GM04504 (cell line): ENCODE results near the gene PLXNA1.

ENCODE experiments used
- DNase-seq: peaks from one replicate; pipeline ENCODE4 v3.0.0-alpha.2; 2012; ENCODE audit warnings: low read depth

PLXNA1 gene

GRCh38 chr3:126968391-126969390 is 14.2 kb upstream of the PLXNA1 start:
- DNase-seq: no peak

DNA sequence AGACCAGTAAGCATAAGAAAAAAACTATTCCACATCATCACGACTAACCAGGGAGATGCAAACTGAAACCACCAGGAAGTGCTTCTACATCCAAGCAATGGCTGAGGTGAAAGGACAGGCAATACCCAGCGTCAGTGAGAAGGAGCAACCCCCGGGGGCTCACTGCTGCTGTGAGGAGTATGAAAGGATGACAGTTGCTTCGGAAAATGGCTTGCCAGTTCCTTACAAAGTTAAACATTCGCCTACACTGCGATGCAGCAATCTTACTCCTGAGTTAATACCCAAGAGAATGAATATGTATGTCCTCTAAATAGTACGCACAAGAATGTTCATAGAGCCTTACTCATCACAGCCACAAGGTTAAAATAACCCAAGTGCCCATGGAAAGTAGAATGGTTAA is 13.3 kb upstream of the PLXNA1 start:
- no peak for DNase-seq

- no peak for DNase-seq
Measured at GRCh38 chr3:126970101-126970500, 12.8 kb upstream of the PLXNA1 start.

- no peak for DNase-seq
Measured at GRCh38 chr3:126970921-126971320, 12.0 kb upstream of the PLXNA1 start.

DNA sequence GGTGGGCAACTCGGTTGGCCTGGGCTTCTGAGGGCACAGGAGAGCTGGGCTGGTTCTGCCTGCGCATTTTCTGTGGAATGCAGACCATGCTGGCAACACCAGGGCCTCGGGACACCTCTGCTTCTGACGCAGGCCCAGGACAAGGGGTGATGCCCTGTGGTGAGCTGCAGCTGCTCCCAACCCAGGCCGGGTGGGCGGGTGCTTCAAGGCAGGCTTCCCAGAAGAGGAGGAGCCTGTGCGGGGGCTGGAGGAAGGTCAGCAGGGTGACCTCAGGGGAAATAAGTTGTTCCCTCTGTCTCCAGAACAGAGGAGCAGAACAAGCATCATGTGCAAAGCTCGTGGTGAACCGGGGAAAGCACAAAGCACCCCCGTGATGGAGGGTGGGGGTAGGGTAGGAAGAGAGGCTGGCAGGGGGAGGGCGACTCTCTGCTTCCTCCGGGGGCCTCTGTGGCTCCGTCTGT is 11.0 kb upstream of the PLXNA1 start:
- DNase-seq: no peak

DNA sequence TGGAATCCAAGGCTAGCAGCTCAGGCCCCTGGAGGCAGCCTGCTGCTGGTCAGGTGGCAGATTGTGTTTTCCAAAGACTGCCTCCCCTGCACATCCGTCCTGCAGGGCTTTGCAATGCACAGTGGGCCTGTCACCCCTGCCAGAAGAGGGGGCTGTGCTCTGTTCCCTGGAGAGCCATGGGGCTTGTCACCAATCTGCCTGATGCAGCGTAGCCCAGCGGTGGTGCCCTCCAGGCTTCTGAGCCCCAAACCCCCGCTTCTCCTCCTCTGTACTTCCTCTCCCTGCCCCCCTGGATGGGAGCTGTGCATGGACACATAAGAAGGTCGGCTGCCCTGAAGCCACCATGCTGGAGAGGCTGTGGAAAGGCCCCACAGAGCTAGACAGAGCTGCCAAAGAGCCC is 10.0 kb upstream of the PLXNA1 start:
- DNase-seq: no peak

- no peak for DNase-seq
Measured at GRCh38 chr3:126973814-126974213, 9.1 kb upstream of the PLXNA1 start.

GRCh38 chr3:126974756-126975155 is 8.2 kb upstream of the PLXNA1 start:
- DNase-seq: no peak

- no peak for DNase-seq
Measured at GRCh38 chr3:126976906-126977305, 6.0 kb upstream of the PLXNA1 start.

- no peak for DNase-seq
Measured at GRCh38 chr3:126977821-126978220, 5.1 kb upstream of the PLXNA1 start.

GRCh38 chr3:126978291-126978690 is 4.6 kb upstream of the PLXNA1 start:
- no peak for DNase-seq

- DNase-seq: no peak
Measured at GRCh38 chr3:126979046-126979628, 3.8 kb upstream of the PLXNA1 start.

GRCh38 chr3:126980266-126980811 is 2.6 kb upstream of the PLXNA1 start:
- no peak for DNase-seq

GRCh38 chr3:126982126-126982470 is 817 bp upstream of the PLXNA1 start:
- DNase-seq: no peak

DNA sequence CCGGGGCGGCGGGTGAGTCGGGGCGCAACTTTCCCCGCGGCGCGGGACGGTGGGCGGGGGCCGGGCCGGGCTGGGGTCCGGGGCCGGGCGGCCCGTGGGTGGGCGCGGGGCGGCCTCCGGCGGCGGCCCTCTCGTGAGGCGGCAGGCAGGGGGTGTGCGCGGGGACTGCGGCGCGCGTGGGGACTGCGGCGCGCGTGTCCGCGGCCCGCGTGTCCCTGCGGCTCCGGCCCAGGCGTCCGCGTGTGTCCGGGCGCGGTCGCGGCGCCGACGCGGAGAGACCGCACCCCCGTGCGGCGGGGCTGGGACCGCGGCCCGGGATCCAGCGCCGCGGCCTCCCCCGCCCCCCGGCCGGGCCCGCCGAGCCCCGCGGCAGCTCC is 349 bp downstream of the PLXNA1 start:
- DNase-seq: no peak

DNA sequence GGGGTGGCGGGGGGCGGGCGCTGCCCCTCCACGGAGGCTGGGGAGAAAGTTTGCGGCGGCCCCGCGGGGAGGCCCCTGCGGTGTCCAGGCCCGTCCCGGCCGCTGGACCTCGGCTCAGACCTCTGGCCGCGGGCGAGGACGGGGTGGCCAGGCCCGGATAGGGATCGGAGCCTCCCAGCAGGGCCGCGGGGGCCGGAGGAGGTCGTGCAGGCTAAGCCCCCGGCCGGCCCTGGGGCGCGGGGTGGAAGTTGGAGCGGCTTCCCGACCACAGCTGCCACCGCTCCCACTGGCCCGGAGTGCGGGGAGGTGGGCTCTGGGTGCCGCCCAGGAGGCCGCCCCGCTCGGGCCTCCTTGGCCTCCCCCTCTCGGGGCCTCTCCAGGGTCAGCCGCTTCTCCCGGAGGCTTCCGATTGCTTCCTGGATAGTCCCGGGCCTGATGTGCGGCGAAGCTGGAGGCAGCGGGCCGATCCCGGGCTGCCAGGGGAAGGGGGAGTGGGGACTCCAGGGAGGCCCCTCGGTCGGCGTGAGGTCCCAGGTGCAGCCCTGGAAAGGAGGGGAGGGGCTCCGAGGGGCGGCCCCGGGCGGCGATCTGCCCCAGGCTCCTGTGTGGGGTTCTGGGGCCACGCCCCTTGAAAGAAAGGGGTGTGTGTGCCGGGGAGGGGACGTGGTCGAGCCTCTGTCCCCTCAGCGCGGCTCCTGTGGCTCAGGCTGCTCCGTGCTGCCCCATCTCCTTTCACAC is 907 bp downstream of the PLXNA1 start:
- no peak for DNase-seq

GRCh38 chr3:126984391-126985131 is 1.6 kb downstream of the PLXNA1 start:
- no peak for DNase-seq

- DNase-seq: no peak
Measured at GRCh38 chr3:126985132-126985985, 2.4 kb downstream of the PLXNA1 start.

- no peak for DNase-seq
Measured at GRCh38 chr3:126986001-126986400, 3.1 kb downstream of the PLXNA1 start.

GRCh38 chr3:126987129-126987528 is 4.2 kb downstream of the PLXNA1 start:
- no peak for DNase-seq

DNA sequence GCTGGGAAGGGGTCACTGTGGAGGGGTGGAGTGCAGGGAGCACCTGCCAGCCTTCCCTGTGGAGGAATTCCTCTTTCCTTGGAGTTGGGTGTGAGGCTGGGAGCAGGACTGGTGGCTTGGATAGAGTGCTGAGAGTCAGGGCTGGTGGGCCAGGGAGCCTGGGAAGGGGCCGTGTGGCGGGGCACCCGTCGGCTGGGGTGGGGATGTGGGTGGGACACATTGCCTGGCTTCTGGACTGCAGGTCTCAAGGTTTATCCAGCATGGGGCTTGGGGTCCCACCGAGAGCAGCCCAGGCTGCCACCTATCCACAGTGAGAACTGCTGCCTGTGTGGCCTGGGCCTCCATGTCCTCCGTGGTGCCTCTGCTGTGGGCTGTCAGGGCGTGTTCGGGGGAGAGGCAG is 4.7 kb downstream of the PLXNA1 start:
- DNase-seq: no peak
